ENCODE measurements around the gene MAF.

DNA sequence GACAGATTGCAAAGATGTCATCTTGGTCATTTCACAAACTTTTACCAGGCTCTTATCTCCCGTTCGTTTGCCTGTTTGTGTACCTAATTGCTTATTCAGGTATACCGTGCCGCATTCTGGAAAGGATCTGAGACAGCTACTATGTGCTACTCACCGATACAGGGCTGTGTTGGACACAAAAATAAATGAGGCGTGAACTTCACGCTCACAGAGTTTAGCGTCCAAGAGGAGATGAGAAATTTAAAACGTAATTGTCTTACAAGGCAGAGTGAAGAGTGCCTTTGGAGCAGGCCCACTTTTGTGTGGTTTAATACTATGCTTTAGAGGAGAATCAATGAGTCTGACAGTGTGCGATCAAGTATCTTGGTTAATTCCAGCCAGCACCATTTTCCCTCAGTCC lies 26.7 kb downstream of the MAF start:
- TF ChIP-seq POLR2A (IDR thresholded peaks at IDR 0.05) (no peak), EP300 (IDR thresholded peaks at IDR 0.05) (no peak)
- TF ChIP-seq, protein P1, sequence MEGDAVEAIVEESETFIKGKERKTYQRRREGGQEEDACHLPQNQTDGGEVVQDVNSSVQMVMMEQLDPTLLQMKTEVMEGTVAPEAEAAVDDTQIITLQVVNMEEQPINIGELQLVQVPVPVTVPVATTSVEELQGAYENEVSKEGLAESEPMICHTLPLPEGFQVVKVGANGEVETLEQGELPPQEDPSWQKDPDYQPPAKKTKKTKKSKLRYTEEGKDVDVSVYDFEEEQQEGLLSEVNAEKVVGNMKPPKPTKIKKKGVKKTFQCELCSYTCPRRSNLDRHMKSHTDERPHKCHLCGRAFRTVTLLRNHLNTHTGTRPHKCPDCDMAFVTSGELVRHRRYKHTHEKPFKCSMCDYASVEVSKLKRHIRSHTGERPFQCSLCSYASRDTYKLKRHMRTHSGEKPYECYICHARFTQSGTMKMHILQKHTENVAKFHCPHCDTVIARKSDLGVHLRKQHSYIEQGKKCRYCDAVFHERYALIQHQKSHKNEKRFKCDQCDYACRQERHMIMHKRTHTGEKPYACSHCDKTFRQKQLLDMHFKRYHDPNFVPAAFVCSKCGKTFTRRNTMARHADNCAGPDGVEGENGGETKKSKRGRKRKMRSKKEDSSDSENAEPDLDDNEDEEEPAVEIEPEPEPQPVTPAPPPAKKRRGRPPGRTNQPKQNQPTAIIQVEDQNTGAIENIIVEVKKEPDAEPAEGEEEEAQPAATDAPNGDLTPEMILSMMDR (IDR thresholded peaks at IDR 0.05), result no peak

Measured in tibial nerve (tissue), 4 donors.